Small intestine (tissue), 7 donors: ENCODE measurements around the gene TRPM5. TPM values are rescaled to one million over a fixed set of nuclear protein-coding genes. Genes with fewer than 3 reads are reported as not detected.

Experiments used
- DNase-seq, 2 donors: peaks; one replicate each; pipeline versions ENCODE4 v3.0.0 to v3.0.0-alpha.2; 2013
- FAIRE-seq: peaks from 2 replicates; lab custom pipeline; 2012; peaks lifted over from hg19 to GRCh38; lab: Jason Lieb, UNC
- H3K27ac ChIP-seq, 3 donors: one replicate each; pipeline ENCODE4 v1.5.1; 2013; ENCODE audit warnings: low read length in 2 of 3, mild to moderate bottlenecking in 2 of 3, control low read depth in 1 of 3, inconsistent platforms in 1 of 3, low read depth in 1 of 3, moderate library complexity in 1 of 3
- H3K27me3 ChIP-seq, 3 donors: one replicate each; pipeline ENCODE4 v1.6.1; 2013; ENCODE audit warnings: low read length in 3 of 3, inconsistent platforms in 1 of 3; ENCODE audit not compliant: control insufficient read depth in 3 of 3, insufficient read depth in 3 of 3
- H3K36me3 ChIP-seq, 3 donors: one replicate each; pipeline ENCODE4 v1.6.1; 2013; ENCODE audit warnings: low read length in 3 of 3, inconsistent platforms in 1 of 3, low read depth in 1 of 3, mild to moderate bottlenecking in 1 of 3, moderate library complexity in 1 of 3; ENCODE audit not compliant: control insufficient read depth in 3 of 3, insufficient read depth in 2 of 3
- H3K4me1 ChIP-seq, 3 donors: one replicate each; pipeline ENCODE4 v1.6.1; 2013; ENCODE audit warnings: low read length in 2 of 3, inconsistent platforms in 1 of 3, low read depth in 1 of 3, mild to moderate bottlenecking in 1 of 3, moderate library complexity in 1 of 3; ENCODE audit not compliant: control insufficient read depth in 3 of 3, insufficient read depth in 2 of 3
- H3K4me3 ChIP-seq, 3 donors: one replicate each; pipeline ENCODE4 v1.5.1; 2013; ENCODE audit warnings: low read length in 3 of 3, control low read depth in 1 of 3, inconsistent platforms in 1 of 3, low read depth in 1 of 3, mild to moderate bottlenecking in 1 of 3, moderate library complexity in 1 of 3
- H3K9me3 ChIP-seq, 2 donors: one replicate each; pipeline ENCODE4 v1.6.1; 2013; ENCODE audit warnings: low read depth in 1 of 2, low read length in 1 of 2; ENCODE audit not compliant: control insufficient read depth in 2 of 2, insufficient read depth in 1 of 2
- whole genome bisulfite sequencing, 3 donors: extraction: QIAGEN DNeasy Blood & Tissue Kit; methylation state at CpG; one replicate each; pipeline ENCODE4 v1.1.7; 2013; 5-methylcytosine and 5-hydroxymethylcytosine counted together
- polyA plus RNA-seq, 4 donors: library from polyadenylated mRNA; stranded (reverse) in 3 of 4; unstranded in 1 of 4; fragments of 200-250 nt in 3 of 4; fragments of 120-200 nt in 1 of 4; gene quantifications; one replicate each; pipeline versions ENCODE4 v1.2.1 to v1.2.3, GENCODE V29; 2013
- donor health status: healthy with polysubstance abuse.
- donor health status: control.
- donor health status: control.
- donor health status: Bipolar disorder and iron deficiency.
- donor health status: healthy.

The TRPM5 gene
- polyA plus RNA-seq, 4 donors, result 1.3 to 10.0 (median 2.9) TPM

DNA sequence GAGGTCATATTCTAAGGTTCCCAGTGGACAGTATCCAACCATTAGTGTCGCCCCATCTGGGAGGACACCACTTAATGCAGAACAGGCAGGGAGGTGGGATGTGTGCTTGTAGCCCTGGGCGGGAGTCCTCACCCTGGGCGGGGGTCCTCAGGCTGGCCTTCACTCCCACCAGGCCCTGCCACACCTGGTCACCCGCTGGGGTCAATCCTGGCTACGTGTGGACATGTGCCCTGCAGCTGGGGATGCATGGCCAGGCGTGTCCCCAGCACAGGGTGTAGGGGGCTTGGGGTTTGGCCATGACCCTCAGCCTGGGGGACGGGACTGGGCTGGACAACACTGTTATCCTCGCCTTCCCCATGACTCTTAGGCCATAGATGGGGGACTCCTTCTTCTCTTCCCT is 18.8 kb downstream of the TRPM5 start:
- 61 to 85% (median 63%) methylated on average over 8 of the region's 8 CpGs for WGBS, 3 donors
- H3K9me3 ChIP-seq, result no peaks in the 10 kb centered on the region
- DNase-seq, result no peak

DNA sequence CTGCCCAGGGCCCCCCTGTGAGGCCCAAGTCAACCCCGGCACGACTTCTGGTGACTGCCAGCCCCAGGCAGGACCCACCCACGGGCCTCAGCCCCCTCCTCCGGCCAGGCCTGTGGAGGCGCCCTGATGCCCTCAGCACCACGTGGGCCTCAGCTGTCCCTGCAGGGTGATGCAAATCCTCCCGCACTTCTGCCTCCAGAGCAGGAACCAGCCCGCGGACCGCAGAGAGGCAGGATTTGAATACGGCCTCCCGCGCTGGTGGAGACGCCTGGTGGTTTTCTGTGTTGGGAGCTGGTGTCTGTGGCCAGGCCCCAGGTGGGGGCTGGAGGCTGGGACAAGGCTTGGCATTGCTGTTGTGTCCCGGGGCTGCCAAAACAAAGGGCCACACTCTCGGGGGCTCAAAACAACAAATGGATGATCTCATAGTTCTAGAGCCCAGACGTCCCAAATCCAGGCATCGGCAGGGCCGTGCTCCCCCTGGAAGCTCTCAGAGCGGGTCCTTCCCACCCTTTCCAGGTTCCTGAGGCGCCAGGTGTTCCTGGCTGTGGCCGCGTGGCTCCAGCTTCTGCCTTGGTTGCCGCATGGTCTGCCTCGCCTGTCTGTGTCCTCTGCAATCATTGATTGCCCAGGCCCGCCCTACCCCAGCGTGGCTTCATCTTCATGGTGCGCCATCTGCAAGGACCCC is 19.4 kb downstream of the TRPM5 start:
- FAIRE-seq, result no peak

More for the DNA sequence above, 18.8 kb downstream of the TRPM5 start:
- Histone ChIP-seq H3K27ac (no peak overlapping the region), H3K4me1 (peaks cover 0 to 12% (median 0%) of the 10 kb centered on the region in 3 donors), H3K4me3 (no peak overlapping the region), H3K36me3 (no peaks in the 10 kb centered on the region), H3K27me3 (no peaks in the 10 kb centered on the region)
- no peak for FAIRE-seq

DNA sequence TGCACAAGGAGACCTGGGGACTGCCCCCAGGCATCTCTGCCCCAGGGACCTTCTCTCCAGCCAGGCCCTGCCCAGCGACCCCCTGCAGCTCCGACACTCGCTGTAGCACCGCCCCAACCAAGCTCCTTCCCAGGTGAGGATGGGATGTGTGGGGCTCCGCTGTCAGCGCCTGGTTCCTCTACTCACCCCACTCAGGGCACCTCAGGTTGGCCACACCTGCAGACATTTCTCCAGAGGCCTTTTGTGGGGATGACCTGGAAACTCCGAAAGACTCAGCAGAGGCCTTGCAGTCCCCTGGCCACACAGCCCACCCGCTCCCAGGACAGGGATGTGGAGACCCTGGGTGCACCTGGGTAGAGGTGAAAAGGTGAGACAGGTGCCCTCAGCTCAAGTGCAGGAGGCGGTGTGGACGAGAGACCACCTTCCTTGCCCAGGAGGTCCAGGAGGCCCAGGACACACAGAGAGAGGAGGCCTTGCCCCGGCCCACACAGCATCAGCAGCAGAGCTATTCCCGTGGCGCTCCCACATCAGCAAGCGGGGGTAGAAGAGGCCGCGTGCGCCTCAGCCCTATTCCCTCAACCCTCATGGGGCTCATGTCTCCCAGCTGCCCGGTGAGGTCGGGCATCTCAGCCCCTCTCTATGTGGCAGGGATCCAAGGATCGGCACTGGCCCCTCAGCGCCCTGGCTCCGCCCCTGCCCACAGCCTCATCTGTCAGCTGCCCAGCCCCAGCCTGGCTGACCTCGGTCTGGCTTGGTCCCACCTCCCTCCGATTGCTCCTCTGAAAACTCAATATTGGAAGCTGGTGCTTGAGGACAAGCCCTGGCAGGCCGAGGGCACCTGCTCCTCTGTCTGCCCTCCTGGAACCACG is 20.9 kb downstream of the TRPM5 start:
- no peaks in the 10 kb centered on the region for H3K9me3 ChIP-seq
- FAIRE-seq, result no peak
- H3K4me1 ChIP-seq, result peaks cover 0 to 20% (median 0%) of the 10 kb centered on the region in 3 donors
- H3K36me3 ChIP-seq, result no peaks in the 10 kb centered on the region
- DNase-seq, result no peak
- no peak overlapping the region for H3K4me3 ChIP-seq
- H3K27ac ChIP-seq, result no peak overlapping the region
- no peaks in the 10 kb centered on the region for H3K27me3 ChIP-seq
- 41 to 78% (median 55%) methylated on average over 21 to 26 of the region's 26 CpGs for WGBS, 3 donors

More for the DNA sequence above, 19.4 kb downstream of the TRPM5 start:
- Histone ChIP-seq H3K4me3 (no peak overlapping the region), H3K4me1 (peaks cover 0 to 18% (median 0%) of the 10 kb centered on the region in 3 donors), H3K27me3 (no peaks in the 10 kb centered on the region), H3K27ac (no peak overlapping the region), H3K9me3 (no peaks in the 10 kb centered on the region), H3K36me3 (no peaks in the 10 kb centered on the region)
- WGBS, 3 donors, result 42 to 80% (median 54%) methylated on average over 26 to 28 of the region's 28 CpGs
- DNase-seq, result no peak

DNA sequence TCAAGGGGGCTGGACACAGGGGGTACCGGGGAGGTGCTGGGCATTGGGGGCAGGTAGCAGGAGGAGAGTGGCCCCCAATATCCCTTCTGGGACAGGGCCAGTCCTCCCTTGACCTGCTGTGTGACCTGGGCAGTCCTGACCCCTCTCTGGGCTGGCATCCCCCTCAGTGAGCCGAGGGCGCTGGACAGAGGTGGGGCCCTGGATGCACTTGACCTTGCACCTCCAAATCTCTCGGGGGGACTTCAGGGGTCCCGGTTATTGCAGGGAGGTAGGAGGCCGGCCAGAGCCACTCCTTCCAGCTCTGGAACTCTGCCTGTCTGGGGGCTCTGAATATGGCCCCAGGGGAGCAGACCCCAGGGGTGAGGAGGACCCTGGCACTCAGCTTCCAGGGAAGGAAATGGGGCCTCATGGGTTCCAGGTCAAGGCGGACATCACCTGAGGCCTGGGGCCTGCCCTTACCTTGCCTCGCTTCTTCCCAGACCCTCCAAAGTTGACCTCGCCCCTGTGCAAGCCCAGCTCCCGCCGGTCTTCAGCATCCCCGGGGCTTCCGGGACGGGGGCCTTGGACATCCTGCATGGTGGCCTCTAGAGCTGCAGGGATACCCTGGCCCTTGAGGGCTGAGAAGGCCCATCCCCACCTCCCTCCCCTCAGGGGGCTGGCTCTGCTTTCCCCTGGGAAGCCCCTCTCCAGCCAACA is 21.7 kb downstream of the TRPM5 start:
- Histone ChIP-seq H3K9me3 (no peaks in the 10 kb centered on the region), H3K4me1 (peaks cover 0 to 20% (median 0%) of the 10 kb centered on the region in 3 donors), H3K36me3 (no peaks in the 10 kb centered on the region), H3K4me3 (no peak overlapping the region), H3K27ac (no peak overlapping the region), H3K27me3 (no peaks in the 10 kb centered on the region)
- 46 to 80% (median 48%) methylated on average over 14 of the region's 14 CpGs for WGBS, 3 donors
- DNase-seq, result no peak
- FAIRE-seq, result no peak

DNA sequence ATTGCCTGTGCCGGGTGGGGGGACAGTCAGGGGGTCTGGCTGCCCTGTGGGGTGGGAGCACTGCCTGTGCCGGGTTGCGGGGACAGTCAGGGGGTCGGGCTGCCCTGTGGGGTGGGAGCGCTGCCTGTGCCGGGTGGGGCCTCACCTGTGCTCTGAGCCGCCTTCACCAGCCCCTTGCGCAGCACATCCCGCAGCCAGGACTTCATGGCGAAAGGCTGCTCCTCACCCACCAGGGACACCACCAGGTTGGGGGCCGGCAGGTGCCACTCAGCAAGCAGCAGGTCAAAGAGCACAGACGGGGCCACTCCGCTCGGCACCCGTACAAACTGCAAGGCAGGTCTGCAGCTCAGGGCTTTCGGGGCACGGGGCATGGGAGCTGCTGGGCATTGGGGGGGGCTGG is 22.3 kb downstream of the TRPM5 start:
- DNase-seq (no peak), FAIRE-seq (no peak)
- Histone ChIP-seq H3K9me3 (no peaks in the 10 kb centered on the region), H3K4me3 (no peak overlapping the region), H3K27ac (no peak overlapping the region), H3K4me1 (peaks cover 0 to 20% (median 0%) of the 10 kb centered on the region in 3 donors), H3K36me3 (no peaks in the 10 kb centered on the region), H3K27me3 (no peaks in the 10 kb centered on the region)
- WGBS, 3 donors, result 22 to 70% (median 57%) methylated on average over 13 to 17 of the region's 17 CpGs

DNA sequence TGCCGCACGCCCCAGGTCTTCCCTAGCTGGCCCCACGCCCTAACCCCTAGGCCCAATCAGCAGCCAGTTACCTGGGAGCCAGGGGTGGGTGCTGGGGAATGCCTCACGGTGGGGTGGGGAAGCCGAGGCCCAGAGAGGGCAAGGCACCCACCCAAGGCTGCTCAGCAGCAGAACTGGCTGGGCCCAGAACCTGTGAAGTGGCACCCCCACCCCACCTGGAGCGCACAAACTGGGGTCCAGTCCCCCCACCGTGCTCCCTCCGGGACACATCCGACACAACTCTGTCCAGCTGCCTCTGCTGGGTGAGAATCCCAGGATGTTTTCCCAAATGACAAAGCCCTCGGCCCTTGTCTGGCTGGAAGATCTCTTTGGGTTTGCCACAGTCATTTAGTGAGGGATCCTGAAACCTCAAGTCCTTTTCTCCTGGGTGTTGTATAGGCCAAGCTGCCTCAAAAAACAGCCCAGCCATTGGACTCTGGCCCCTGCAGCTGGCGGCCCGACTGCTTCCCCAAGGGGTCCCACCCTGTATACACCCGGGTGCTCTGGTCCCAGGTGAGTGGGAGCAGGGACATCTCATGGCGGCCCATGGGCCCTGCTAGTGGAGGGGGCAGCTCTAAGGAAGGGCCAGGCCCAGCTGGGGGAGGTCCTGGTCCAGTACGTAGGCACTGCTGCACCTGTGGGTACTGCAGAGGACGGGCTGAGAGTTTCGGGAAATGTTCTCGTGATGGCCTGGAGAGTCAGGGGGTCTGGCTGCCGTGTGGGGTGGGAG is 22.9 kb downstream of the TRPM5 start:
- no peaks in the 10 kb centered on the region for H3K36me3 ChIP-seq
- DNase-seq (peak in 1 of 2 donors; percentile 27), FAIRE-seq (no peak)
- 22 to 60% (median 35%) methylated on average over 17 to 19 of the region's 19 CpGs for WGBS, 3 donors
- H3K4me3 ChIP-seq, result no peak overlapping the region
- H3K9me3 ChIP-seq, result no peaks in the 10 kb centered on the region
- no peak overlapping the region for H3K27ac ChIP-seq
- no peaks in the 10 kb centered on the region for H3K27me3 ChIP-seq
- H3K4me1 ChIP-seq, result peaks cover 0 to 20% (median 0%) of the 10 kb centered on the region in 3 donors

DNA sequence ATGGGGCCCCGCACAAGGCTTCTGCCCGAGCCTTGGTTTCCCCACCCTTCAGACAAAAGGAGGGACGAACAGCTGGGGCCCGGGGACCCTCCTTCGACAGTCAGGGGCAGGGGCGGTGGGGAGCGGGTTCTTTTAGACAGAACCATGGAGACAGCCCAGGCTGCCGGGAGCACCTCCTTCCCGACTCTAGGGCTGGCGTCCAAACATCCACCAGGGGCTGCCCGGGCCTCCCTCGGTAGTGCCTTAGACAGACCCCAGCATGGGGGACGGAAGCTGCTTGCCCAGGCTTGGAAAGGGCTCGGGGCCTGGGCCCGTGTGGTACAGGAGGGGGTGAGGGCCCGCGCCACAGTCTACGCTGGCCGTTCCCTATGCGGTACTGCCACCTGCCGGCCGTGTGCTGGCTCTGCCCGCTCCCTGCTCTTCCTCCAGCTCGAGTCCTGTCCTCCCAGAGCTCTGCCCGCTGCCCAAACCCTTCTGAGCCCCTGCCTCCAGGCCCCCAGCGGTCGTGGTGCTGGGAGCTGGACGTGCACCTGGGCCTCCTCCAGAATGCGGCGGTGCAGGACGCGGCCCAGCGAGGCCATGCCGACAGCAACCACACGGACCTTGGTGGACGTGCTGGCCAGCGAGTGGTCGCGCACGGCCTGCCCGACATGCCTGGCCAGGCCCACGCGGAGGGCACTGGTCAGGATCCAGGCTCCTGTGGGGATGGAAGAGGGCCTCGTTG is 23.6 kb downstream of the TRPM5 start:
- WGBS, 3 donors, result 8 to 25% (median 18%) methylated on average over 41 to 44 of the region's 44 CpGs

More for the DNA sequence above, 23.6 kb downstream of the TRPM5 start:
- H3K27ac ChIP-seq, result no peak overlapping the region
- H3K27me3 ChIP-seq, result no peaks in the 10 kb centered on the region
- peaks cover 0 to 20% (median 0%) of the 10 kb centered on the region in 3 donors for H3K4me1 ChIP-seq
- H3K4me3 ChIP-seq, result peak overlapping the region in 1 of 3 donors; percentile 26
- peak; percentile 74 to 85 for DNase-seq
- no peaks in the 10 kb centered on the region for H3K36me3 ChIP-seq
- H3K9me3 ChIP-seq, result no peaks in the 10 kb centered on the region
- FAIRE-seq, result no peak
